Effector CD8-positive, alpha-beta T cell (primary cell): ENCODE results near the gene SYT3.

Experiments used
- DNase-seq: peaks from one replicate; lab custom pipeline; 2025; lab: John Stamatoyannopoulos, UW
- total RNA-seq, 4 experiments: gene quantifications; one replicate each; lab custom pipeline; 2026; lab: John Stamatoyannopoulos, UW

Gene SYT3, protein sequence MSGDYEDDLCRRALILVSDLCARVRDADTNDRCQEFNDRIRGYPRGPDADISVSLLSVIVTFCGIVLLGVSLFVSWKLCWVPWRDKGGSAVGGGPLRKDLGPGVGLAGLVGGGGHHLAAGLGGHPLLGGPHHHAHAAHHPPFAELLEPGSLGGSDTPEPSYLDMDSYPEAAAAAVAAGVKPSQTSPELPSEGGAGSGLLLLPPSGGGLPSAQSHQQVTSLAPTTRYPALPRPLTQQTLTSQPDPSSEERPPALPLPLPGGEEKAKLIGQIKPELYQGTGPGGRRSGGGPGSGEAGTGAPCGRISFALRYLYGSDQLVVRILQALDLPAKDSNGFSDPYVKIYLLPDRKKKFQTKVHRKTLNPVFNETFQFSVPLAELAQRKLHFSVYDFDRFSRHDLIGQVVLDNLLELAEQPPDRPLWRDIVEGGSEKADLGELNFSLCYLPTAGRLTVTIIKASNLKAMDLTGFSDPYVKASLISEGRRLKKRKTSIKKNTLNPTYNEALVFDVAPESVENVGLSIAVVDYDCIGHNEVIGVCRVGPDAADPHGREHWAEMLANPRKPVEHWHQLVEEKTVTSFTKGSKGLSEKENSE
- 0 to 0.12 (median 0.04) reads per million in 4 experiments for total RNA-seq

DNA sequence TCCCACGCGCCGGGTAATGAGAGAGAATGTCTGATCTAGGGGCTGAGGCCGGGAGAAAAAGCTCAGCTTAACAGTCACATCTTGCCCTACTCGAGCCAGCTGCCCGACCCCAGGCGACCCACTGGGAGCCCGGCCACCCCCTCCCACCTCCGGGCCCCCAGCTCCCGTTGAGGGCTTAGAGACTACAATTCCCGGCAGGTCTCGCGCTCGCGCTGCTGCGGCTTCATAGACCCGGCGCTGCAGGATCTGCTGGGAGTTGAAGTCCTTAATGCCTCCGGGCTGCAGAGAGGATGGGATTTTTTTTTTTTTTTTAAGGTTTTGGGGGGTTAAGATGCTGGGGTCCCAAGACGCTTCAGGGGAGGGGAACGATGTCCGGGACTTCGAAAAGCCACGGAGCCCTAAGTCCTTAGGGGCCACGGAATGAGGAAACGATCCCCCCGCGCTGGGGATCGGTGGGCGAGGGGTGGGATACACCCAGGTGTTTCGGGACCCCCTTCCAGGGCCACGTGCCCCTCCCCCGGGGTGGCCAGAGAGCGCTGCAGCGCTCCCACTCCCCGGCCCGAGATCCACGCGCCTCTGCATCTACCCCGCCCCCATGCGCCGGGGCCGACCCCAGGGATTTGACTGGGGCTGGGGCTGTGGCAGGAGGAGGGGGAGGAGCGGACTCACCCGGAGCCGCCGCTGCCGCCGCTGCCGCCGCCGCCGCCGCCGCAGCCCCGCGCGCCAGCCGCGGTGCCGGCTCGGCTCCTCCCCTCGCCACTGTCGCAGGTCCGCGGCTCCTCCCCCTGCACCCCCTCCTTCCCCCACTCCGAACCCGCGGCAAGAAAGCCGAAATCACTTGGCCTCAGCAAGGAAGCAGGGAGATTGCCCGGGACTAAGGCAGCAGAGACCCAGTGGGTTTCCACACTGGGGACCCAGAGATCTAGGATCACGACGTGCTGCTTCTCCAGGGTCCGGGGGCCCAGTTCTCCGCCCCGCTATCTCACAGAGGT lies at the start of gene SYT3:
SYT3 (minus strand) TSS at position 761 of the 992 bp plus-strand sequence. CDS start 2,470 bp downstream, outside the sequence.
- peak; percentile 30 for DNase-seq

DNA sequence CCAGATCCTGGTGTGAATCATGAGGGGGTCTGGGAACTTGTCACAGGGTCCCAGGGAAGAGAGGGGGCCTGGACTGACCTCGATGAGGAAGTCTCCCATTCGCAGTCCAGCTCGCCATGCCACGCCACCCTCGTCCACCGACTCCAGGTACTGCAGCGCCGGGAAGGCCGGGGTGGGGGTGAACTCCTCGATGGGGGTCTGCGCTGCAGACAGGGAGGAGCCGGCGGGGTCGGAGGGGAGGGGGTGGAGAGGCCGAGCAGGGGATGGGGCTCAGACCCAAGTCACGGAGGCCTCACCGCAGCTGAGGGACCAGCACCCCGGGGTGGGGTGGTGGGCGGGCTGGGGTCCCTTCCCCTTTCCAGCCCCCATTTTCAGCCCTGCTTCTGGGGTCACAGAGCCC lies 49.1 kb upstream of the SYT3 start:
- no peak for DNase-seq

DNA sequence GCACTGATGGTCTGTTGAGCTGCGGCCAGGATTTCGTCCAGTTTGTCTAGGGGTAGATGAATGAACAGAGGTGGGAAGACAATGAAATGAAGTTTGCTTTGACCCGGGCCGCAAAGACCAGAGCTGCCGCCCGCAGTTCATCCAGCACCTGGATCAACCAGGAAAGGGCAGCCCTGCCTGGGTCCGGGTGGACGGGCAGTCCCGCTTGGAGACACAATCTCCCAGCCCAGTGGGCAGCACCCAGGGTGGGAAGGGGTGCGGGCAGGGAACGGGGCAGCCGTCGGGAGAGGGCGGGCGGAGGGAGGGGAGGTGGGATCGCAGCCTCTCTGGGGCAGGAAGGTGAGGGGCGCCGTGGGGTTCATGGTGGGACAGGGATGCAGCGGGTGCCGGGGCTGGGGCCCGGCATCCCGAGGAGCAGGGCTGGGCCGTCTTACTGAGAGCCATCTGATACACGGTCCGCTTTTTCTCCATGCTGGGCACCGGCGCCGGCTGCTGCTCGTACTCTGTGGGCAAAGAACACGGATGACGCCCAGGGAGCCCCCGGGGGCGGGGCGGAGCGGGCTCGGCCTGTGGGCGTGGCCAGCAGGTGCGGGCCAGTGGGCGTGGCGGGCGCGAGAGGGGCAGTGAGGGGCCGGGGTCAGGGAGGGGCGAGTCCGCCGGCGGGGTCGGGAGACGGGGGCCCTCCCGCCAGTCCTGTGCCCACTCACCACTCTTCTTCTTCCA lies 46.8 kb upstream of the SYT3 start:
- DNase-seq, result no peak

DNA sequence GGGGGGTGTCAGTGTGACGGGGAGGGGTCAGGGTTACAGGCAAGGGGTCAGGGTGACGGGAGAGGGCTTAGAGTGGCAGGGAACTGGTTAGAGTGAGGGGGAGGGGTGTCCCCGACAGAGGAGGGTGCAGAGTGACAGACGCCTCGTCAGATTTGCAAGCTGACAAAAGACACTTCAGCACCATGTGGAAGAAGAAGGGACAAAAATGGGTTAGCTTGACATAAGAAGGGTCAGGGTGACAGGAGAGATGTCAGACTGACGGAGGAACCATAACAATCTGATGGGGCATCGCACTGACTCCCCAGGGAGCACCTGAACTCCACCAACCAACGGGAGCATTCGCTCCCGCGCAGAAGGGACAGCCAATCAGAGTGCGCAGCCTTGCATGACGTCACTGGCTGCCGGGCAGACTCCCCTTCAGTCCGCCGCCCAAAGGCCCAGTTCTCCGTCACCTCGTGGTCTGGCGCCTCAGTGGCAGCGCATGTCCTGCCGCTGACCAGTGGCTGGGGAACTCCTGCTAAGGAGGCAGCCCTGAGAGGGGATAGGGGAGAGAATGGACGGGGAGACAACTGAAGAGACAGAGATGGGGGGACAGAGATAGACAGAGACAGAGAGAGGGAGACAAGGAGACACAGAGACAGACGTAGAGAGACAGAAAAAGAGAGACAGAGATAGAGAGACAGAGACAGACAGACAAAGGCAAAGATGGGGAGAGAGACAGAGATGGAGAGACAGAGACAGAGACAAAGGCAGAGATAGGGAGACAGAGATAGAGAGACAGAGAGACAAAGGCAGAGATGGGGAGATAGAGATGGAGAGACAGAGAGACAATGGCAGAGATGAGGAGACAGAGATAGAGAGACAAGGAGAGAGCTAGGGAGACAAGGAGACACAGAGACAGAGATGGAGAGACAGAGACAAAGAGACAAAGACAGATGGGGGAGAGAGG lies 39.8 kb upstream of the SYT3 start:
- peak; percentile 68 for DNase-seq

DNA sequence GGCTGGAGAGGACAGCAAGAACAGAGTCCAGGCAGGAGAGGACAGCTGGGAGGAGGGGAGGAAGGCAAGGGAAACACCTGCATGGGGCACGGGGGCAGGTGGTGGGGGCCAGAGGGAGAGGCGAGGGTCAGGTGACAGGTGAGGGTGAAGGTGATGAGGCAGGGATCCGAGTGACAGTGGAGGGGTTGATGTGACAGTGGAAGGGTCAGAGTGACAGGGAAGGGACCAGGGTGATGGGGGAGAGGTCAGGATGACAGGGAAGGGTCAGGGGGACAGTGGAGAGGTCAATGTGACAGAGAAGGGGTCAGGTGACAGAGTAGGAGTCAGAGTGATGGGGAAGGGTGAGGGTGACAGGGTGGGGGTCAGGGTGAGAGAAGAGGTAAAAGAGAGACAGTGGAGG lies 38.6 kb upstream of the SYT3 start:
- no peak for DNase-seq

DNA sequence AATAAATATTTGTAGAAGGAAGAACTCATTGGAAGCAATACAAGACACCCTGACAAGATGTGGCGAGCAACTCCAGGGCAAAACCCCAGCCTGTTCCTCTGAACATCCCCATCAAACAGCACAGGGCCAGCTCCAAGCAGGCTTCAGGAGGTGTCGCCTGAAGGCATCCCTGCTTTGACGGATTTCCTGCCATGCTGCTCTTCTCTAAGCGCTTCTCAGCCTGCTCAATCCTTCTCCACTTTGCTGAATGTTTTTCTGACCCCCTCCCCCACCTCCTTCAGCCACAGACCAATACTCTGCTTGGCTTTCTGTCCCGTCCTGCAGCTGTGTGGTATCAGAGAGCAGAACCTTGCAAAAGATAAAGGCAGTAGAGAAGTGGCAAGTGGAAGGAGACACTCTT lies 38.0 kb upstream of the SYT3 start:
- DNase-seq, result no peak

DNA sequence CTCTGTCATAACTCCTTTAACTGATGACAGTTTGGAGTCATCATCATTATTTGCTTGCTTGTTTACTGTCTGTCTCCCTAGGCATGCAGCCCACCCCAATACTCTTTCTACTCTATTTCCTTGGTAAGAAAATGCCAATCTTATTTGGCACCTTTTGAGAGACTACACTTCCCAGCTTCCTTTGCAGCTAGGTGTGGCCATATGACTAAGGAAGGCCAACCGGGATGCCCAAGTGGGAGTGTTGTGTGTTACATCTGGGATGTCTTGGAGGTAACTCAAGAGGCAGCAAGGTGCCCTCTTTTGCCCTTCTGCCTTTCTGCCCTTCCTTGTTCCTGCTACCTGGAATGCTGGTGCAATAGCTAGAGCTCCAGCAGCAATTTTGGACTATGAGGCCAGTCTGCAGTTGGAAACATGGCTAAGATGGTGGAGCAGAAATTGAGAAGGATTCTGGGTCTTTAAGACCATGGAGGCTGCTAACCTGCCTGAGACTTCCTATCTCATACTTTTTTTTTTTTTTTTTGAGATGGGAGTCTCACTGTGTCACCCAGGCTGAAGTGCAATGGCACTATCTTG lies 37.0 kb upstream of the SYT3 start:
- no peak for DNase-seq

DNA sequence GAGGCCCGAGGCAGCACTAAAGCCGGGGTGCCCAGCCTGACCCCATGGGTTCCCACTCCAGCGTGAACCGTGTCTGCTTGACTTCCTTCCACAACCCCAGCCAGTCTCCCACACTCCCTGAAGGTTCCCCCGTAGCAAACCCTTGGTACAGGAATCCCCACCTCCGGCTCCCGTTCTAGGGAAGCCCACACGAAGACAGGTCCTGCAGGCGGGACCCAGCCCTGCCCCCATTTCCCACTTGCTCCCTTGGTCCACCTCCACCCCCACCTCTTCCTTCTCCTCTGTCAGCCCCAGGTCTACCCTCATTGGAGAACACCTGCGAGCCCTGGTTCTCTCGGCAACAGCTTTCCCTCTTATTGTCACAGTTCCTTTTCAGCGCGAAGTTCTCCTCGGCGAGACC lies 33.4 kb upstream of the SYT3 start:
- DNase-seq, result no peak

DNA sequence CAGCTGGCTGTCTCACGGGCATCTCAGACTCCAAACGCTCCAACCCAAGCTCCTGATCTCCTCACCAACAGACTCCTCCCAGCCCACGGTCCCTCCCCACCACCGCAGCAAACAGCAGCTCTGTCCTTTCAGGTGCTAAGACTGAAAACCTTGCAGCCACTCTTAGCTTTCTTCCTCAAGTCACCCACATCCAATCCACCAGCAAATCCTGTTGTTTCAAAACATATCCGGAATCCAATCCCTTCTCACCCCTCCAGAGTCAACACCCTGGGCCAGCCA lies 30.4 kb upstream of the SYT3 start:
- no peak for DNase-seq

DNA sequence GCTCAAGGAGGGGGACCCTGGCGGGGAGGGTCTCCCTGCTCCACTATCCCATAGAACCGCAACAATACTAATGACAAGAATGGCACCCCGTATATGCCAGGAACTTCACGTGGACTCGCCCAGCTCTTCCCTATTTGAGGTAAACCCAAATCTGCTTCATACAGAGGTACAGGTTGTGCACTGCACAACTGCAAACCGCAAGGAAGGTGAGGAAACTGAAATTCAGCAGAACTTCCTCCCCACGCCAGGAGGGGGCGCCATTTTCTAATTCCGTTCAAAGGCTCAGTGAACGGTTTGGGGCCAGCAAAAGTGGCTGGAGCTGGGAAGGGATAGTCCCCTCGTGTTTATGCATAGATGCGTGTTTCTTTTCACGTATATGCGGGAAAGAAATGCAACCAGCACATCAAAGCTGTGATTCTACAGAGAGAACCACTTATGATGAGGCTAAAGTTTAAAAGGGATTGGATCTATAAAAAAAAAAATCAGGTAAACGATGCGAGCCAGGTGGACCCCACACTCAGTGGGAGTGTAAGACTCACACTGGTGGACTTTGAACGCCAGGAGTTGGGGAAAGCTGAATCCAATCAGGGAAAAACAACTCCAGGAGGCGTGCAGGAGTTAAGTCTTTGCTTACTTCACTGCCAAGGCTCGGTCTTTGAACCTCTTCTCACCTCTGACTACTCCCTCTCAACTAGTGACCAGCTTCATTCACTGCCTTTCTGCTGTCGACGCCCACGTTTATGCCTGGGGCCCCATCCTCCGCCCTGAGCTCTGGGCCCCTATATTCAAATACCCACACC lies 29.8 kb upstream of the SYT3 start:
- DNase-seq, result peak; percentile 43

DNA sequence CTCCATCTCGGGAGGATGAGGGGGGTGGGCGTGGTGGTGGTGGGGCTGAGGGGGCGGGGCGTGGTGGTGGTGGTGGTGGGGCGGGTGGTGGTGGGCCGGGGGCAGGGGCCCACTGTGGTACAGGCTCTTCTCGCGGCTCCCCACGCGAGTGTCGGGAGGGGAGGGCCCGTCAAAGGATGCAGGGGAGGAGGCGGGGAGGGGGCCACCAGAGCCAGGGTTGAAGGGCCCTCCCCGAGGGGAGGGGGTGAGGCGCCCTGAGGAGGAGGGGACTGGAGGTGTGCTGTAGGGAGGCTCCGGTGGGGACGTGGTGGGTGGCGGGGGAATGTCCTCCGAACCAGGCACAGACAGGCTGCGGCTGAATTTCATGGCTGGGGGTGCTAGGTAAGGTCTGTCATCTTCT lies 29.2 kb upstream of the SYT3 start:
- no peak for DNase-seq

DNA sequence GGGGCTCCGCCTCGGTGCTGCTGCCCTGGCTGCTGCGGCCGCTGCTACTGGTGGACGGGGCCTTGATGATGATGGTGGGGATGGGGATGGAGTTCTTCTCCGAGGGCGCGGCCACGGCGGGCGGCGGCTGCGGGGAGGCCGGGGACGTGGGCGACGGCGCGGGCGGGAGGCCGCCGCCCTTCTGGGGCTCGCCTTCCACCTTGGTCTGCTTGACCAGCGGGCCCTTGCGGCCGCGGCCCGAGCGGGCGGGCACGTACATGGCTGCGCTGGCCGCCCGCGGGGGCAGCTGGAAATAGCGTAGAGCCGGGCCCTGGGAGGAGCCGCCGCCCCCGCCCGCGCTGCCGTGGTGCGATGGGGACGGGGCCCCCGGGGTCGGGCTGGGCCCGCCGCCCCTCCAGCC lies 28.7 kb upstream of the SYT3 start:
- no peak for DNase-seq

DNA sequence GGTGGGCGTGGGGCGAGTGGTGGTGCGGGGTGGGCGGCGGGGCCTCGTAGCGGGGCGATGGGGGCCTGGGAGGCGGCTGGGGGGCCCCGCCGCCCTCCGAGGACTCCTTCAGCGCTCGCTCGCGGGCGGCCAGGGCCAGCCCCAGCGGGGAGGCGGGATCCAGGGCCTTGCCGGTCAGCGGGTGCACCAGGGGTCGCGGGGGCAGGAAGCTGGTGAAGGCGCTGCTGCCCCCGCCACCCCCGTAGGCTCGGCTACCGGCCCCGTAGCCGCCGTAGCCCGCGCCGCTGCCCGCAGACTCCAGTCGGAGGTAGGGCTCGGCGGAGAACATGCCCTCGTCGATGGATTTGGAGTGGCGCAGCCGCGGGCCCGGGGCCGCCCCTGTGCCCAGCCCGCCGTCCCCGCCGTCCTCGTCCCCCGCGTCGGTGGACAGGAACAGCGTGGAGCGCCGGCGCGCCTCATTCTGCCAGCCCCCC lies 28.1 kb upstream of the SYT3 start:
- DNase-seq, result no peak

DNA sequence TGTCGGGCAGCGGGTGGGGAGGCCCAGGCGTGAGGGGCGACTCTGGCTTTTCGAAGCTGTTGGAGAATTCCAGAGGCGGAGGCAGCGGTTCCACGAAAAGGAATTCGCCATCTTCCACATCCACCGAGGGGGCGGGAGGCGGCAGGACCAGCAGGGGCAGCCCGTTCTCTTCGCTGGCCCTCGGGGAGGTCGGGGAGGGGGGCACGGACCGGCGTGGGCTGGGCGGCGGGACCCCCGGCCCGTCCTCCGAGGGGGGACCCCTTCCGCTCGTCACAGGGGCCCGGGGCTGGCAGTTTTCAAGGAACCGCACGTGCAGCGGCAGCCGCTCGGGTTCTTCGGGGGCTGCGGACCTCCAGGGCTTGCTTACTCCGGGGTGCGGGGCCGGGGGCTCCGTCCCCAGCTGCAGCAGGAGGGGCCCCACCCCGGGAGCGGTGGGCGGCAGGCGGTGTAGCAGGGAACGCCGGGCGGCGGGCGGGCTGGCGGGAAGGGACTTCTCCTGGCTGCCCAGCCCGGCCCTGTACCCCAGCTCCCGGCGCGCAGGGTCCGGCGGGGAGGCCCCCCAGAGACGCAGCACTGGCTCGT lies 27.6 kb upstream of the SYT3 start:
- no peak for DNase-seq

DNA sequence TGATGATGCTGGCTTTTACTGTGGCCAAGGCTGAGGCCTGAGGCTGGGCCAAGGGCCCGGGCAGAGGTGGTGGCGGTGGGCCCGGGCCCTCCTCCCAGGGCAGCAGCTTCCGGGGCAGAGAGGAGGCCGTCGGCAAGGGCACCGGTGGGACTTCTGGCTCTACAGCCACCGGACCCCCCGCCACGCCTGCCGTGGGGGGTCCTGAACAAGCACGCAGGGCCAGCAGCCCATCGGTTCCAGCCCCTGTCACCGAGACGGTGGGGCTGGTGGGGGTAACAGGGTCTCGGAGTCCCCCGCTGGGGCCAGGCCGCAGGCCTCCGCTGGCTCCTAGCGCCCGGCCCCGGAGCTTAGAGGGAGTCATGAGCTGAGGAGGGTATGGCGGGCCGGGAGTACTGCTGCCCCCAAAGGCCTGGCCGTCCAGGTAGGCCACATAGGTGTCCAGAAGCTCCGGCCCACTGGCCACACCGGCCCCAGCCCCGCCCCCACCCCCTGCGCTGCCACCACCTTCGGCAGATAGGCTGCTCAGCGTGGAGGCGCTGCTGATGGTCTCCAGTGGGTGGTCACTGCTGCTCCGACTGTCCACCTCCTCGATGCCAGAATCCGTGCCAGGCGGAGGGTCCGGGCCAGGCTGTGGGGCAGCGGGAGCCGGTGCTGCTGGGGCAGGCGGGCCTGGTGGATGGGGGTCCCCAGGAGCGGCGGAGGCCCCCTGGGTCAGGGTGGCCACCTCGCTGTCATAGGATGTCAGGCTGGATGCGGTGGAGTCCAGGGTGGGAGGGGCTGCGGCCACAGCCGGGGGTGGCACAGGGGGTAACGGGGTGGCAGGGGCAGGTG lies 26.9 kb upstream of the SYT3 start:
- DNase-seq, result no peak

DNA sequence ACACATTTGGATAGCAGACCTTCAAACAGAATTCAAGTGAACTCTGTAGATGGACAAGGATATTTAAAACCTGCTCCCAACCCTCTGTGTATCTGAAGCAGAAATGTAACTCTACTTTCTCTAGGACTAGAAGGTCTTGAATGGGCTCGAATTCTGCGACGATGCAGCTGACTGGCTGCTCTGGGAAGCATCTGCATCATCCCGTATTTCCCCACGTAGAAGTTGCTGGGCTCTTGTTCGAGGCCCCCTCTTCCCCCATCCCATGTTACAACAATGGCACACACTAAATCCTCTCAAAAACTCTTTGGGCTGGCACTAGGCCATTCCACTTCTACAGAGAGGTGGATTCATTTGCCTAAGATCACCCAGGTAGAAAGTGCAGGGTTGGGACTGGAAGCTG lies 24.5 kb upstream of the SYT3 start:
- no peak for DNase-seq

DNA sequence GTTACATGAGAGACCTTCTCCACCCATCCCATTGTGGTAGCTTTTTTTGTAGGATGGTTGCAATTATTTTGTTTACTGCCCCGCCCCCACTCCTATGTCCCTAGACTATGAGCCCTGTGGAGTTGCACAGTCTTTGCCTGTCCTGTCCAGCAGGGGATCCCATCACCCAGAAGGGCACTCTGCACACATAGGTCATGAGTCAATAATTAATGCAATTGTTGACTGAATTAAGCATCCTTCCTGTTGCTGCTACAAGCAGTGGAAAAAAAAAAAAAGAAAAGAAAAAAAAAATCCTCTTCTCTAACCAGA lies 23.8 kb upstream of the SYT3 start:
- no peak for DNase-seq
